ENCODE results near the gene SDCBP2.

GRCh38 chr20:1362484-1362883 is 33.5 kb upstream of the SDCBP2 start:
- TF ChIP-seq POLR2A (IDR thresholded peaks at IDR 0.05) (no peak), CTCF (IDR thresholded peaks at IDR 0.05) (no peak), POLR2AphosphoS5 (IDR thresholded peaks at IDR 0.05) (no peak)

Measured in prostate gland (tissue), 2 donors.